HEK293 (cell line): Measurements from ENCODE around the gene FLT3LG.

Source experiments
- MZF1 ChIP-seq: fragments of 450-650 bp; formaldehyde crosslinking; IDR thresholded peaks from 2 replicates; pipeline ENCODE4 v1.5.1; 2017; ENCODE audit warnings: missing biosample characterization, missing genetic modification characterization, borderline replicate concordance
- OVOL3 ChIP-seq: fragments of 450-650 bp; formaldehyde crosslinking; IDR thresholded peaks from 2 replicates; pipeline ENCODE4 v1.5.1; 2016; ENCODE audit warnings: missing biosample characterization, missing genetic modification characterization
- PRDM1 ChIP-seq: fragments of 450-650 bp; formaldehyde crosslinking; IDR thresholded peaks from 2 replicates; pipeline ENCODE4; 2016; ENCODE audit warnings: missing biosample characterization, missing genetic modification characterization
- RBAK ChIP-seq: fragments of 450-650 bp; formaldehyde crosslinking; IDR thresholded peaks from 2 replicates; pipeline ENCODE4 v1.5.1; 2016; ENCODE audit warnings: missing biosample characterization, missing genetic modification characterization
- TRIM28 ChIP-seq: IDR thresholded peaks from 2 replicates; pipeline ENCODE4 v1.6.1; 2011; ENCODE audit warnings: low read length, control low read depth, borderline replicate concordance
- YY1 ChIP-seq: fragments of 450-650 bp; formaldehyde crosslinking; IDR thresholded peaks from 2 replicates; pipeline ENCODE4 v1.5.1; 2018; ENCODE audit warnings: missing biosample characterization, missing genetic modification characterization
- ZNF214 ChIP-seq: fragments of 450-650 bp; formaldehyde crosslinking; IDR thresholded peaks from 2 replicates; pipeline ENCODE4 v1.5.1; 2017; ENCODE audit warnings: missing biosample characterization, mild to moderate bottlenecking, missing genetic modification characterization, borderline replicate concordance
- ZNF48 ChIP-seq: fragments of 450-650 bp; formaldehyde crosslinking; IDR thresholded peaks from 2 replicates; pipeline ENCODE4 v1.5.1; 2016; ENCODE audit warnings: missing biosample characterization, missing genetic modification characterization
- ZNF677 ChIP-seq: fragments of 450-650 bp; IDR thresholded peaks from 2 replicates; pipeline ENCODE4 v1.5.0; 2018; ENCODE audit warnings: missing biosample characterization, mild to moderate bottlenecking, missing genetic modification characterization, moderate library complexity
- ZNF791 ChIP-seq: fragments of 450-650 bp; formaldehyde crosslinking; IDR thresholded peaks from 2 replicates; pipeline ENCODE4 v1.5.1; 2016; ENCODE audit warnings: missing biosample characterization, missing genetic modification characterization
- ZNF843 ChIP-seq: fragments of 450-650 bp; formaldehyde crosslinking; IDR thresholded peaks from 2 replicates; pipeline ENCODE4 v1.5.1; 2016; ENCODE audit warnings: missing biosample characterization, missing genetic modification characterization
- TF ChIP-seq, protein P1 (sequence below): fragments of 450-650 bp; formaldehyde crosslinking; IDR thresholded peaks from 2 replicates; pipeline ENCODE4 v1.5.1; 2016; ENCODE audit warnings: missing biosample characterization, missing genetic modification characterization
- TF ChIP-seq, protein P2 (sequence below): fragments of 450-650 bp; formaldehyde crosslinking; IDR thresholded peaks from 2 replicates; pipeline ENCODE4 v1.5.1; 2016; ENCODE audit warnings: missing biosample characterization, missing genetic modification characterization

DNA sequence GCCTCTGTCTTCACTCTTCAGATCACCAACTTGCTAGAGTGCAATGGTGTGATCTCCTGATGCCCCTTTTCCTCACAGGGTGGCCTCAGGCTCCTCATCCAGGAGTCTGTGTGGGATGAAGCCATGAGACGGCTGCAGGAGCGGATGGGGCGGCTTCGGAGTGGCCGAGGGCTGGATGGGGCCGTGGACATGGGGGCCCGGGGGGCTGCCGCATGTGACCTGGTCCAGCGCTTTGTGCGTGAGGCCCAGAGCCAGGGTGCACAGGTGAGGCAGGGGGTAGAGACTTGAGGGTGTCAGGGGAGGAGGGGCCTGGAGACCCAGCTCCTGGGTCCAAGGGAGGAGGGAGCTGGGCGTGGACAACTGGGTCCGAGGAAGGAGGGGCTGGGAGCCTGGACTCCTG lies 11.5 kb upstream of the FLT3LG start:
- TF ChIP-seq RBAK (tag by site-specific recombination) (no peak), TRIM28 (no peak), OVOL3 (tag by site-specific recombination) (no peak), YY1 (no peak), ZNF843 (tag by site-specific recombination) (no peak), PRDM1 (tag by site-specific recombination) (no peak), ZNF677 (tag by site-specific recombination) (no peak), ZNF791 (tag by site-specific recombination) (no peak), ZNF48 (no peak), ZNF214 (tag by site-specific recombination) (no peak), MZF1 (tag by site-specific recombination) (no peak)
- TF ChIP-seq, protein P1, sequence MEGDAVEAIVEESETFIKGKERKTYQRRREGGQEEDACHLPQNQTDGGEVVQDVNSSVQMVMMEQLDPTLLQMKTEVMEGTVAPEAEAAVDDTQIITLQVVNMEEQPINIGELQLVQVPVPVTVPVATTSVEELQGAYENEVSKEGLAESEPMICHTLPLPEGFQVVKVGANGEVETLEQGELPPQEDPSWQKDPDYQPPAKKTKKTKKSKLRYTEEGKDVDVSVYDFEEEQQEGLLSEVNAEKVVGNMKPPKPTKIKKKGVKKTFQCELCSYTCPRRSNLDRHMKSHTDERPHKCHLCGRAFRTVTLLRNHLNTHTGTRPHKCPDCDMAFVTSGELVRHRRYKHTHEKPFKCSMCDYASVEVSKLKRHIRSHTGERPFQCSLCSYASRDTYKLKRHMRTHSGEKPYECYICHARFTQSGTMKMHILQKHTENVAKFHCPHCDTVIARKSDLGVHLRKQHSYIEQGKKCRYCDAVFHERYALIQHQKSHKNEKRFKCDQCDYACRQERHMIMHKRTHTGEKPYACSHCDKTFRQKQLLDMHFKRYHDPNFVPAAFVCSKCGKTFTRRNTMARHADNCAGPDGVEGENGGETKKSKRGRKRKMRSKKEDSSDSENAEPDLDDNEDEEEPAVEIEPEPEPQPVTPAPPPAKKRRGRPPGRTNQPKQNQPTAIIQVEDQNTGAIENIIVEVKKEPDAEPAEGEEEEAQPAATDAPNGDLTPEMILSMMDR (tag by site-specific recombination): no peak
- TF ChIP-seq, protein P2, sequence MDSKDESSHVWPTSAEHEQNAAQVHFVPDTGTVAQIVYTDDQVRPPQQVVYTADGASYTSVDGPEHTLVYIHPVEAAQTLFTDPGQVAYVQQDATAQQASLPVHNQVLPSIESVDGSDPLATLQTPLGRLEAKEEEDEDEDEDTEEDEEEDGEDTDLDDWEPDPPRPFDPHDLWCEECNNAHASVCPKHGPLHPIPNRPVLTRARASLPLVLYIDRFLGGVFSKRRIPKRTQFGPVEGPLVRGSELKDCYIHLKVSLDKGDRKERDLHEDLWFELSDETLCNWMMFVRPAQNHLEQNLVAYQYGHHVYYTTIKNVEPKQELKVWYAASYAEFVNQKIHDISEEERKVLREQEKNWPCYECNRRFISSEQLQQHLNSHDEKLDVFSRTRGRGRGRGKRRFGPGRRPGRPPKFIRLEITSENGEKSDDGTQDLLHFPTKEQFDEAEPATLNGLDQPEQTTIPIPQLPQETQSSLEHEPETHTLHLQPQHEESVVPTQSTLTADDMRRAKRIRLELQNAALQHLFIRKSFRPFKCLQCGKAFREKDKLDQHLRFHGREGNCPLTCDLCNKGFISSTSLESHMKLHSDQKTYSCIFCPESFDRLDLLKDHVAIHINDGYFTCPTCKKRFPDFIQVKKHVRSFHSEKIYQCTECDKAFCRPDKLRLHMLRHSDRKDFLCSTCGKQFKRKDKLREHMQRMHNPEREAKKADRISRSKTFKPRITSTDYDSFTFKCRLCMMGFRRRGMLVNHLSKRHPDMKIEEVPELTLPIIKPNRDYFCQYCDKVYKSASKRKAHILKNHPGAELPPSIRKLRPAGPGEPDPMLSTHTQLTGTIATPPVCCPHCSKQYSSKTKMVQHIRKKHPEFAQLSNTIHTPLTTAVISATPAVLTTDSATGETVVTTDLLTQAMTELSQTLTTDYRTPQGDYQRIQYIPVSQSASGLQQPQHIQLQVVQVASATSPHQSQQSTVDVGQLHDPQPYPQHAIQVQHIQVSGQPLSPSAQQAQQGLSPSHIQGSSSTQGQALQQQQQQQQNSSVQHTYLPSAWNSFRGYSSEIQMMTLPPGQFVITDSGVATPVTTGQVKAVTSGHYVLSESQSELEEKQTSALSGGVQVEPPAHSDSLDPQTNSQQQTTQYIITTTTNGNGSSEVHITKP: no peak
